Activated CD8-positive, alpha-beta memory T cell treated with anti-CD3 and anti-CD28 coated beads, Interleukin-2, amount 50 U/mL, for 48 hours (primary cell): Measurements from ENCODE around the gene FBXO33.

Source experiments
- DNase-seq: peaks from one replicate; pipeline ENCODE4 v3.0.0-alpha.2; 2020

Gene FBXO33

GRCh38 chr14:39430762-39431415 lies 1.3 kb downstream of the FBXO33 start:
- peak; percentile 58 for DNase-seq

GRCh38 chr14:39428118-39428517 lies 4.1 kb downstream of the FBXO33 start:
- no peak for DNase-seq

- no peak for DNase-seq
Observed at GRCh38 chr14:39426605-39427004, 5.6 kb downstream of the FBXO33 start.

- DNase-seq, result no peak
Observed at GRCh38 chr14:39425947-39426346, 6.3 kb downstream of the FBXO33 start.

GRCh38 chr14:39423793-39424192 lies 8.4 kb downstream of the FBXO33 start:
- no peak for DNase-seq

GRCh38 chr14:39422243-39422642 lies 10.0 kb downstream of the FBXO33 start:
- DNase-seq, result no peak

- no peak for DNase-seq
Observed at GRCh38 chr14:39419272-39419671, 13.0 kb downstream of the FBXO33 start.

- no peak for DNase-seq
Observed at GRCh38 chr14:39417014-39417413, 15.2 kb downstream of the FBXO33 start.

GRCh38 chr14:39416072-39416471 lies 16.2 kb downstream of the FBXO33 start:
- DNase-seq, result no peak

GRCh38 chr14:39406560-39406959 lies 25.7 kb downstream of the FBXO33 start:
- no peak for DNase-seq

- DNase-seq, result no peak
Observed at GRCh38 chr14:39398382-39398781, 33.9 kb downstream of the FBXO33 start.

GRCh38 chr14:39396448-39396847 lies 35.8 kb downstream of the FBXO33 start:
- no peak for DNase-seq

GRCh38 chr14:39395555-39396254 lies 36.5 kb downstream of the FBXO33 start:
- DNase-seq, result no peak

- DNase-seq, result no peak
Observed at GRCh38 chr14:39393289-39393688, 38.9 kb downstream of the FBXO33 start.

GRCh38 chr14:39384177-39384576 lies 48.1 kb downstream of the FBXO33 start:
- no peak for DNase-seq

GRCh38 chr14:39383741-39384140 lies 48.5 kb downstream of the FBXO33 start:
- DNase-seq, result no peak

GRCh38 chr14:39383026-39383660 lies 49.1 kb downstream of the FBXO33 start:
- no peak for DNase-seq

GRCh38 chr14:39382463-39382862 lies 49.8 kb downstream of the FBXO33 start:
- no peak for DNase-seq

- no peak for DNase-seq
Observed at GRCh38 chr14:39381366-39381765, 50.9 kb downstream of the FBXO33 start.

- DNase-seq, result no peak
Observed at GRCh38 chr14:39376667-39377403, 55.4 kb downstream of the FBXO33 start.

- no peak for DNase-seq
Observed at GRCh38 chr14:39374851-39375250, 57.4 kb downstream of the FBXO33 start.

- DNase-seq, result no peak
Observed at GRCh38 chr14:39372656-39373055, 59.6 kb downstream of the FBXO33 start.

- no peak for DNase-seq
Observed at GRCh38 chr14:39370415-39370814, 61.8 kb downstream of the FBXO33 start.

GRCh38 chr14:39369029-39369428 lies 63.2 kb downstream of the FBXO33 start:
- DNase-seq, result no peak
